ENCODE results near the gene ZC3HAV1. TPM values are rescaled to one million over a fixed set of nuclear protein-coding genes. Genes with fewer than 3 reads are reported as not detected.

The ZC3HAV1 gene
- total and polyA plus RNA-seq, 2 of the 13 experiments (the other 11 are each of a cell fraction or from before 2014, with no cell fraction given) = 12.7 to 23.7 TPM

DNA sequence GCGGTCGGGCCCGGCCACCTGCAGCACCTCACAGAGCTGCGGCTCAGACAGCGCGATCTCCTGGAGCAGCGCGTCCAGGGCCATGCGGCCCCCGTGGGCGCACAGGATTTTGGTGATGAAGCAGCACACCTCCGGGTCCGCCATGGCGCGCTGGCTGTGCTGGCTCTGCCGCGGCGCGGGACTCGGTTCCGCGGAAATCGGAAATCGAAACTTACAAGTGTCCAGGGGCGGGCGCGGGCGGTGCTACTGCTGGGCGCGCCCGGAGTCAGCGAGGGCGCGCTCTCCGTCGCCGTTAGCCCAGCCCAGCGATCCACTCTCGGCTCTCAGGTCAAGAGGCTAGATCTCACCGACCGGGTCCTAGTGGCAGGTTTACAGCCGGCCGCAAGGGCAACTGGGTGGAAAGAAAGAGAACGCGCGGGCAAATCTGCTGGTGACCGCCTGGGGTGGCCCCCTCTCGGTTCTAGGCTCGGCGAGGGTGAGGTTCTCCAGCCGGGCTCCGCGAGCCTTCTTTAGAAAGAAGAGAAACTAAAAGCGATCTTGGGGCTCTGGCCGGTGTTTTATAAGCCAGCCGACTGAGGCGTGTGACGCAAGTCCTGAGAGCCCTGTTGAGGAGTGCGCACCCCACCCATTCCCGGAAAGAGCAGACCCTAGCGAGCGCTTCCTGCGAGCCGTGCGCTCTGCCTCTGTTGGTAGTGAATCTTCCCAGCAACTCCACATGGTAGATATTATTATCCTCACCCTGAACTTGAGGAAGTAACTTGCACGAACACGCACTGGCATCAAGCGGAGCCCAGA is at the start of gene ZC3HAV1 (continued):
- TF ChIP-seq PRMT3 (CRISPR knock-in tag; IDR thresholded peaks at IDR 0.05; ENCODE audit: borderline replicate concordance, low read depth) = peak; percentile 30; the same call in 1 of the 2 replicates
- peak; percentile 93 for TF ChIP-seq RBFOX2 (IDR thresholded peaks at IDR 0.05; ENCODE audit: low read depth, low read length)
- 0 out of 2 replicates have a peak, but pooled peaks have one; percentile 22 for TF ChIP-seq SMAD1 (CRISPR knock-in tag; IDR thresholded peaks at IDR 0.05; ENCODE audit: borderline replicate concordance, low read depth)
- TF ChIP-seq, protein P1, sequence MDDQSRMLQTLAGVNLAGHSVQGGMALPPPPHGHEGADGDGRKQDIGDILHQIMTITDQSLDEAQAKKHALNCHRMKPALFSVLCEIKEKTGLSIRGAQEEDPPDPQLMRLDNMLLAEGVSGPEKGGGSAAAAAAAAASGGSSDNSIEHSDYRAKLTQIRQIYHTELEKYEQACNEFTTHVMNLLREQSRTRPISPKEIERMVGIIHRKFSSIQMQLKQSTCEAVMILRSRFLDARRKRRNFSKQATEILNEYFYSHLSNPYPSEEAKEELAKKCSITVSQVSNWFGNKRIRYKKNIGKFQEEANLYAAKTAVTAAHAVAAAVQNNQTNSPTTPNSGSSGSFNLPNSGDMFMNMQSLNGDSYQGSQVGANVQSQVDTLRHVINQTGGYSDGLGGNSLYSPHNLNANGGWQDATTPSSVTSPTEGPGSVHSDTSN (CRISPR knock-in tag; IDR thresholded peaks at IDR 0.05; ENCODE audit: borderline replicate concordance) = 0 out of 2 replicates have a peak, but pooled peaks have one; percentile 69
- TF ChIP-seq WIZ (CRISPR knock-in tag; IDR thresholded peaks at IDR 0.05) = 0 out of 2 replicates have a peak, but pooled peaks have one; percentile 22
- TF ChIP-seq, protein P2, sequence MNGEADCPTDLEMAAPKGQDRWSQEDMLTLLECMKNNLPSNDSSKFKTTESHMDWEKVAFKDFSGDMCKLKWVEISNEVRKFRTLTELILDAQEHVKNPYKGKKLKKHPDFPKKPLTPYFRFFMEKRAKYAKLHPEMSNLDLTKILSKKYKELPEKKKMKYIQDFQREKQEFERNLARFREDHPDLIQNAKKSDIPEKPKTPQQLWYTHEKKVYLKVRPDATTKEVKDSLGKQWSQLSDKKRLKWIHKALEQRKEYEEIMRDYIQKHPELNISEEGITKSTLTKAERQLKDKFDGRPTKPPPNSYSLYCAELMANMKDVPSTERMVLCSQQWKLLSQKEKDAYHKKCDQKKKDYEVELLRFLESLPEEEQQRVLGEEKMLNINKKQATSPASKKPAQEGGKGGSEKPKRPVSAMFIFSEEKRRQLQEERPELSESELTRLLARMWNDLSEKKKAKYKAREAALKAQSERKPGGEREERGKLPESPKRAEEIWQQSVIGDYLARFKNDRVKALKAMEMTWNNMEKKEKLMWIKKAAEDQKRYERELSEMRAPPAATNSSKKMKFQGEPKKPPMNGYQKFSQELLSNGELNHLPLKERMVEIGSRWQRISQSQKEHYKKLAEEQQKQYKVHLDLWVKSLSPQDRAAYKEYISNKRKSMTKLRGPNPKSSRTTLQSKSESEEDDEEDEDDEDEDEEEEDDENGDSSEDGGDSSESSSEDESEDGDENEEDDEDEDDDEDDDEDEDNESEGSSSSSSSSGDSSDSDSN (CRISPR knock-in tag; IDR thresholded peaks at IDR 0.05) = peak; percentile 95
- no peak for TF ChIP-seq RORA (CRISPR knock-in tag; IDR thresholded peaks at IDR 0.05)
- TF ChIP-seq, protein P3, sequence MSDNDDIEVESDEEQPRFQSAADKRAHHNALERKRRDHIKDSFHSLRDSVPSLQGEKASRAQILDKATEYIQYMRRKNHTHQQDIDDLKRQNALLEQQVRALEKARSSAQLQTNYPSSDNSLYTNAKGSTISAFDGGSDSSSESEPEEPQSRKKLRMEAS (IDR thresholded peaks at IDR 0.05) = peak; percentile 47; the same call in 1 of the 2 replicates
- TF ChIP-seq HOXA9 (CRISPR knock-in tag; IDR thresholded peaks at IDR 0.05; ENCODE audit: borderline replicate concordance) = 0 out of 2 replicates have a peak, but pooled peaks have one; percentile 38
- 0 out of 2 replicates have a peak, but pooled peaks have one; percentile 2 for TF ChIP-seq NR1H2 (CRISPR knock-in tag; IDR thresholded peaks at IDR 0.05; ENCODE audit: borderline replicate concordance, low read depth)
- peak; percentile 72 for TF ChIP-seq DMAP1 (CRISPR knock-in tag; IDR thresholded peaks at IDR 0.05)
- peak; percentile 74 for TF ChIP-seq ZFX (CRISPR knock-in tag; IDR thresholded peaks at IDR 0.05; ENCODE audit: low read depth)
- TF ChIP-seq ATF7-NPFF (CRISPR knock-in tag; IDR thresholded peaks at IDR 0.05; ENCODE audit: low read depth) = peak; percentile 24; the same call in 1 of the 2 replicates
- TF ChIP-seq, protein P4, sequence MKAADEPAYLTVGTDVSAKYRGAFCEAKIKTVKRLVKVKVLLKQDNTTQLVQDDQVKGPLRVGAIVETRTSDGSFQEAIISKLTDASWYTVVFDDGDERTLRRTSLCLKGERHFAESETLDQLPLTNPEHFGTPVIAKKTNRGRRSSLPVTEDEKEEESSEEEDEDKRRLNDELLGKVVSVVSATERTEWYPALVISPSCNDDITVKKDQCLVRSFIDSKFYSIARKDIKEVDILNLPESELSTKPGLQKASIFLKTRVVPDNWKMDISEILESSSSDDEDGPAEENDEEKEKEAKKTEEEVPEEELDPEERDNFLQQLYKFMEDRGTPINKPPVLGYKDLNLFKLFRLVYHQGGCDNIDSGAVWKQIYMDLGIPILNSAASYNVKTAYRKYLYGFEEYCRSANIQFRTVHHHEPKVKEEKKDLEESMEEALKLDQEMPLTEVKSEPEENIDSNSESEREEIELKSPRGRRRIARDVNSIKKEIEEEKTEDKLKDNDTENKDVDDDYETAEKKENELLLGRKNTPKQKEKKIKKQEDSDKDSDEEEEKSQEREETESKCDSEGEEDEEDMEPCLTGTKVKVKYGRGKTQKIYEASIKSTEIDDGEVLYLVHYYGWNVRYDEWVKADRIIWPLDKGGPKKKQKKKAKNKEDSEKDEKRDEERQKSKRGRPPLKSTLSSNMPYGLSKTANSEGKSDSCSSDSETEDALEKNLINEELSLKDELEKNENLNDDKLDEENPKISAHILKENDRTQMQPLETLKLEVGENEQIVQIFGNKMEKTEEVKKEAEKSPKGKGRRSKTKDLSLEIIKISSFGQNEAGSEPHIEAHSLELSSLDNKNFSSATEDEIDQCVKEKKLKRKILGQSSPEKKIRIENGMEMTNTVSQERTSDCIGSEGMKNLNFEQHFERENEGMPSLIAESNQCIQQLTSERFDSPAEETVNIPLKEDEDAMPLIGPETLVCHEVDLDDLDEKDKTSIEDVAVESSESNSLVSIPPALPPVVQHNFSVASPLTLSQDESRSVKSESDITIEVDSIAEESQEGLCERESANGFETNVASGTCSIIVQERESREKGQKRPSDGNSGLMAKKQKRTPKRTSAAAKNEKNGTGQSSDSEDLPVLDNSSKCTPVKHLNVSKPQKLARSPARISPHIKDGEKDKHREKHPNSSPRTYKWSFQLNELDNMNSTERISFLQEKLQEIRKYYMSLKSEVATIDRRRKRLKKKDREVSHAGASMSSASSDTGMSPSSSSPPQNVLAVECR (CRISPR knock-in tag; IDR thresholded peaks at IDR 0.05; ENCODE audit: borderline replicate concordance) = peak; percentile 75; the same call in 1 of the 2 replicates
- TF ChIP-seq RFX3 (CRISPR knock-in tag; IDR thresholded peaks at IDR 0.05) = no peak
- no peak for TF ChIP-seq SETDB1 (CRISPR knock-in tag; IDR thresholded peaks at IDR 0.05; ENCODE audit: borderline replicate concordance)
- peak; percentile 84; the same call in 1 of the 2 replicates for TF ChIP-seq CENPT (CRISPR knock-in tag; IDR thresholded peaks at IDR 0.05; ENCODE audit: low read depth)
- TF ChIP-seq ZNF839 (CRISPR knock-in tag; IDR thresholded peaks at IDR 0.05; ENCODE audit: borderline replicate concordance) = peak; percentile 68; the same call in 1 of the 2 replicates
- peak; percentile 87 for TF ChIP-seq RFXAP (CRISPR knock-in tag; IDR thresholded peaks at IDR 0.05; ENCODE audit: borderline replicate concordance)
